ENCODE measurements around the gene GAS2L1. TPM values are rescaled to one million over a fixed set of nuclear protein-coding genes. Genes with fewer than 3 reads are reported as not detected.

Gene GAS2L1
- total RNA-seq, 4 donors from 2014 or later: 58.0 to 75.0 (median 67.8) TPM

GRCh38 chr22:29345932-29346331, 39.5 kb downstream of the GAS2L1 start:
- TF ChIP-seq, protein P1, sequence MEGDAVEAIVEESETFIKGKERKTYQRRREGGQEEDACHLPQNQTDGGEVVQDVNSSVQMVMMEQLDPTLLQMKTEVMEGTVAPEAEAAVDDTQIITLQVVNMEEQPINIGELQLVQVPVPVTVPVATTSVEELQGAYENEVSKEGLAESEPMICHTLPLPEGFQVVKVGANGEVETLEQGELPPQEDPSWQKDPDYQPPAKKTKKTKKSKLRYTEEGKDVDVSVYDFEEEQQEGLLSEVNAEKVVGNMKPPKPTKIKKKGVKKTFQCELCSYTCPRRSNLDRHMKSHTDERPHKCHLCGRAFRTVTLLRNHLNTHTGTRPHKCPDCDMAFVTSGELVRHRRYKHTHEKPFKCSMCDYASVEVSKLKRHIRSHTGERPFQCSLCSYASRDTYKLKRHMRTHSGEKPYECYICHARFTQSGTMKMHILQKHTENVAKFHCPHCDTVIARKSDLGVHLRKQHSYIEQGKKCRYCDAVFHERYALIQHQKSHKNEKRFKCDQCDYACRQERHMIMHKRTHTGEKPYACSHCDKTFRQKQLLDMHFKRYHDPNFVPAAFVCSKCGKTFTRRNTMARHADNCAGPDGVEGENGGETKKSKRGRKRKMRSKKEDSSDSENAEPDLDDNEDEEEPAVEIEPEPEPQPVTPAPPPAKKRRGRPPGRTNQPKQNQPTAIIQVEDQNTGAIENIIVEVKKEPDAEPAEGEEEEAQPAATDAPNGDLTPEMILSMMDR (IDR thresholded peaks at IDR 0.05): no peak
- no peak for TF ChIP-seq POLR2A (IDR thresholded peaks at IDR 0.05)

GRCh38 chr22:29346659-29347058, 40.2 kb downstream of the GAS2L1 start:
- H3K4me3 ChIP-seq (ENCODE audit: low read depth, poor library complexity, severe bottlenecking): no peak overlapping the region
- WGBS, 2 donors: 49 to 74% methylated on average over 4 of the region's 4 CpGs
- DNase-seq (ENCODE audit: low spot score in 2 of 2): no peak
- no peak for TF ChIP-seq POLR2A (IDR thresholded peaks at IDR 0.05)
- TF ChIP-seq, protein P1 (IDR thresholded peaks at IDR 0.05): no peak
- intact Hi-C loops (cut with DNase I; ENCODE audit: low total_unique reads): no loop called here

More at GRCh38 chr22:29345932-29346331, 39.5 kb downstream of the GAS2L1 start:
- intact Hi-C loops (cut with DNase I; ENCODE audit: low total_unique reads): no loop called here
- no peak for DNase-seq (ENCODE audit: low spot score in 2 of 2)
- H3K4me3 ChIP-seq (ENCODE audit: low read depth, poor library complexity, severe bottlenecking): no peak overlapping the region

DNA sequence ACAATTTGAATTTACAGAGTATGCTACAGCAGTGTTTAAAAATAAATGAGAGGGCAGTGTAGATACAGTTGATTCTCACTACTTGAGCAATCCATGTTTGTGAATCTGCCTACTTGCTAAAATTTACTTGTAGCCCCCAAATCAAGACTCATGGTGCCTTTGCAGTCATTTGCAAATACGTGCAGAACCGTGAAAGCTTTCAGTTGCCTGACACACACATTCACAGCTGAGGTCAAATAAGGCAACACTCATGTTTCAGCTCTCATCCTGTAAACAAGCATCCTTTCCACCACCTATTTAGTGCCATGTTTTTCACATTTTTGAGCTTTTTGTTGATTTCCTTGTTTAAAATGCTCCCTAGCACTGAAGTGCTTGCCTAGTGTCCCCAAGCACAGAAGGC, 41.6 kb downstream of the GAS2L1 start:
- DNase-seq (ENCODE audit: low spot score in 2 of 2): no peak
- TF ChIP-seq, protein P1 (IDR thresholded peaks at IDR 0.05): no peak
- TF ChIP-seq POLR2A (IDR thresholded peaks at IDR 0.05): no peak
- H3K4me3 ChIP-seq (ENCODE audit: low read depth, poor library complexity, severe bottlenecking): no peak overlapping the region
- intact Hi-C loops (cut with DNase I; ENCODE audit: low total_unique reads): no loop called here
- WGBS, 2 donors: 89% methylated on average over 2 of the region's 2 CpGs

GRCh38 chr22:29348956-29349355, 42.5 kb downstream of the GAS2L1 start:
- TF ChIP-seq POLR2A (IDR thresholded peaks at IDR 0.05): no peak
- TF ChIP-seq, protein P1 (IDR thresholded peaks at IDR 0.05): no peak
- no peak overlapping the region for H3K4me3 ChIP-seq (ENCODE audit: low read depth, poor library complexity, severe bottlenecking)
- 82 to 83% methylated on average over 18 of the region's 18 CpGs for WGBS, 2 donors
- DNase-seq (ENCODE audit: low spot score in 2 of 2): no peak
- intact Hi-C loops (cut with DNase I; ENCODE audit: low total_unique reads): no loop called here

- TF ChIP-seq POLR2A (IDR thresholded peaks at IDR 0.05): no peak
- TF ChIP-seq, protein P1 (IDR thresholded peaks at IDR 0.05): no peak
- WGBS, 2 donors: 92 to 97% methylated on average over 6 of the region's 6 CpGs
- DNase-seq (ENCODE audit: low spot score in 2 of 2): no peak
- intact Hi-C loops (cut with DNase I; ENCODE audit: low total_unique reads): no loop called here
- H3K4me3 ChIP-seq (ENCODE audit: low read depth, poor library complexity, severe bottlenecking): no peak overlapping the region
Measured at GRCh38 chr22:29351042-29351441, 44.6 kb downstream of the GAS2L1 start.

DNA sequence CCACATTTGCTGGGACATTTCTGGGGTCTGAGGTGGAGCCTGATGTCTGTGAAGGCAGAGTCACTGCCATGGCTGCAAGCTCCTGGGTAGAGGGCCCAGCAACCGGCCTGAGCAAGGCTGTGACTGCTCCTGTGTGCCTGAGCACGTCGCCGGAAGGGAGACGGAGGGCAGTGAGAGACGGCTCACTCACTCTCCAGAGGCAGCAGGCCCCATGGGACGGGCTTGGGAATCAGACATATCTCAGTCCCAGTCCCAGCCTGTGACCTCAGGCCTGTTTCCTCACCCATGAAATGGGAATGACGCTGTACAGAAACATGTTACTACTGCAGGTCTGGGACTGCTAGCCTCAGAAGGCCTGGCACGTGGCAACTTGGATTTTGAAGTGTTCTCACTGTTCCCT, 45.4 kb downstream of the GAS2L1 start:
- intact Hi-C loops (cut with DNase I; ENCODE audit: low total_unique reads): no loop called here
- H3K4me3 ChIP-seq (ENCODE audit: low read depth, poor library complexity, severe bottlenecking): no peak overlapping the region
- 87 to 92% methylated on average over 9 of the region's 9 CpGs for WGBS, 2 donors
- DNase-seq (ENCODE audit: low spot score in 2 of 2): no peak
- no peak for TF ChIP-seq POLR2A (IDR thresholded peaks at IDR 0.05)
- TF ChIP-seq, protein P1 (IDR thresholded peaks at IDR 0.05): no peak
